Osteocyte (in vitro differentiated cells): ENCODE data around the gene SAYSD1. TPM values are rescaled to one million over a fixed set of nuclear protein-coding genes. Genes with fewer than 3 reads are reported as not detected.

Experiments
- DNase-seq: peaks from one replicate; pipeline ENCODE4 v3.0.0; 2021; ENCODE audit warnings: mixed read lengths; ENCODE audit not compliant: unreplicated experiment; ENCODE audit errors: extremely low spot score
- H3K27ac Mint-ChIP-seq: one replicate; pipeline ENCODE4 v1.8.0; 2021; ENCODE audit warnings: mild to moderate bottlenecking, mixed read lengths; ENCODE audit not compliant: unreplicated experiment
- H3K27me3 Mint-ChIP-seq: one replicate; pipeline ENCODE4 v1.8.0; 2021; ENCODE audit warnings: mixed read lengths; ENCODE audit not compliant: unreplicated experiment
- H3K36me3 Mint-ChIP-seq: one replicate; pipeline ENCODE4 v1.8.0; 2021; ENCODE audit warnings: mixed read lengths; ENCODE audit not compliant: unreplicated experiment
- H3K4me1 Mint-ChIP-seq: one replicate; pipeline ENCODE4 v1.8.0; 2021; ENCODE audit warnings: mixed read lengths; ENCODE audit not compliant: unreplicated experiment
- H3K4me3 Mint-ChIP-seq: one replicate; pipeline ENCODE4 v1.8.0; 2021; ENCODE audit warnings: mild to moderate bottlenecking, moderate library complexity, mixed read lengths; ENCODE audit not compliant: unreplicated experiment
- H3K9me3 Mint-ChIP-seq: one replicate; pipeline ENCODE4 v1.8.0; 2021; ENCODE audit warnings: mixed read lengths; ENCODE audit not compliant: unreplicated experiment
- total RNA-seq: library from RNA; stranded (reverse); gene quantifications from 2 replicates; pipeline ENCODE4 v1.2.1, GENCODE V29; 2021
- TF ChIP-seq, protein P1 (sequence below): fragments of 200-600 bp; sonication (generic); IDR thresholded peaks from 2 replicates; pipeline ENCODE4 v1.5.0; 2021; ENCODE audit warnings: antibody characterized with exemption, mild to moderate bottlenecking, moderate library complexity

SAYSD1 gene
- total RNA-seq, 1 donor from 2014 or later, result 17.6 TPM

DNA sequence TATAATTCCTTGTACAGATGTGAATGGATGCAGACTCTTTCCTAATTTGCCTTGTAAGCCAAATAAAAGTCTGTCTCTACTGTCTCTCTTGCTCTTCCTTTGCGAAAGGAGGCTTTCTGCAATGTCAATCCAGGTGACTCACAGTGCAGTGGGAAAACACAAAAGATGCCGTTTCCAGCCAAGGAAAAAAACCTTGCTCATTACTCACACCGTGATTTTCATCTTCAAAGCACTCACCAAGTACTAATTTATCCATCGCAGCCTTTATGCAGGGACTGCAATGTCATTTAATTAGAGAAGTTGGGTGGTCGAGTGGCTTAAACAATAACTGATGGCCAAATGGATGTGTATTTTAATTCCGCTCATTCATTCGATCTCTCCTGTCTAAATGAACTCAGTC, 23.8 kb downstream of the SAYSD1 start:
- TF ChIP-seq, protein P1, sequence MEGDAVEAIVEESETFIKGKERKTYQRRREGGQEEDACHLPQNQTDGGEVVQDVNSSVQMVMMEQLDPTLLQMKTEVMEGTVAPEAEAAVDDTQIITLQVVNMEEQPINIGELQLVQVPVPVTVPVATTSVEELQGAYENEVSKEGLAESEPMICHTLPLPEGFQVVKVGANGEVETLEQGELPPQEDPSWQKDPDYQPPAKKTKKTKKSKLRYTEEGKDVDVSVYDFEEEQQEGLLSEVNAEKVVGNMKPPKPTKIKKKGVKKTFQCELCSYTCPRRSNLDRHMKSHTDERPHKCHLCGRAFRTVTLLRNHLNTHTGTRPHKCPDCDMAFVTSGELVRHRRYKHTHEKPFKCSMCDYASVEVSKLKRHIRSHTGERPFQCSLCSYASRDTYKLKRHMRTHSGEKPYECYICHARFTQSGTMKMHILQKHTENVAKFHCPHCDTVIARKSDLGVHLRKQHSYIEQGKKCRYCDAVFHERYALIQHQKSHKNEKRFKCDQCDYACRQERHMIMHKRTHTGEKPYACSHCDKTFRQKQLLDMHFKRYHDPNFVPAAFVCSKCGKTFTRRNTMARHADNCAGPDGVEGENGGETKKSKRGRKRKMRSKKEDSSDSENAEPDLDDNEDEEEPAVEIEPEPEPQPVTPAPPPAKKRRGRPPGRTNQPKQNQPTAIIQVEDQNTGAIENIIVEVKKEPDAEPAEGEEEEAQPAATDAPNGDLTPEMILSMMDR, result no peak
- Mint-ChIP-seq H3K9me3 (no peaks in the 10 kb centered on the region), H3K4me3 (no peak overlapping the region), H3K27ac (no peak overlapping the region), H3K27me3 (peaks cover 33% of the 10 kb centered on the region), H3K36me3 (no peaks in the 10 kb centered on the region), H3K4me1 (no peaks in the 10 kb centered on the region)
- no peak for DNase-seq

GRCh38 chr6:39090036-39090435, 24.9 kb downstream of the SAYSD1 start:
- Mint-ChIP-seq H3K27ac (no peak overlapping the region), H3K4me3 (no peak overlapping the region), H3K4me1 (no peaks in the 10 kb centered on the region), H3K27me3 (peaks cover 33% of the 10 kb centered on the region), H3K9me3 (no peaks in the 10 kb centered on the region), H3K36me3 (no peaks in the 10 kb centered on the region)
- no peak for DNase-seq
- TF ChIP-seq, protein P1, result no peak

- no peak overlapping the region for H3K4me3 Mint-ChIP-seq
- no peak for DNase-seq
- no peaks in the 10 kb centered on the region for H3K9me3 Mint-ChIP-seq
- TF ChIP-seq, protein P1, result peak; percentile 54
- no peak overlapping the region for H3K27ac Mint-ChIP-seq
- no peaks in the 10 kb centered on the region for H3K36me3 Mint-ChIP-seq
- H3K4me1 Mint-ChIP-seq, result no peaks in the 10 kb centered on the region
- H3K27me3 Mint-ChIP-seq, result peaks cover 33% of the 10 kb centered on the region
Observed at GRCh38 chr6:39088331-39088730, 26.7 kb downstream of the SAYSD1 start.

DNA sequence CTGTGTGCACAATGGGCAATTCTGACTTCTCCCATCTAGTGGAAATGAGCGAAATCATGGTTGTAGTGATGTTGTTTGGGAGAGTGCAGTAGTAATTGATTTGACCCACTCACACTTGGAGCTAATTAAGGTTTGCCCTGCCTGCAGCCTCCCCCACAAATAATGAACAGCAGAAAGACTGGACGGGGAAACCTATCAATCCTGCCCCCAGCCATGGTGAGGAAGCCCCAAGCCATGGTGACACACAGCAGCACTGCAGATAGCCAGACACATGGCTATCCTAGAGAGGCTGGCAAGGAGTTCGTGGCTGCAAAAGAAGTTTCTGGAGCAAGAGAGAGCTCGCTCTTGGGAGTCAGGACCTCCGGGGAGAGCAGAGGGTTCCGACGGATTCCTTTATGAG, 27.8 kb downstream of the SAYSD1 start:
- TF ChIP-seq, protein P1, result no peak

GRCh38 chr6:39086711-39087110, 28.3 kb downstream of the SAYSD1 start:
- H3K27ac Mint-ChIP-seq, result no peak overlapping the region
- peaks cover 22% of the 10 kb centered on the region for H3K27me3 Mint-ChIP-seq
- no peak overlapping the region for H3K4me3 Mint-ChIP-seq
- H3K36me3 Mint-ChIP-seq, result no peaks in the 10 kb centered on the region
- TF ChIP-seq, protein P1, result no peak
- DNase-seq, result no peak
- H3K9me3 Mint-ChIP-seq, result no peaks in the 10 kb centered on the region
- H3K4me1 Mint-ChIP-seq, result no peaks in the 10 kb centered on the region

More for the DNA sequence above, 27.8 kb downstream of the SAYSD1 start:
- DNase-seq, result no peak
- Mint-ChIP-seq H3K4me1 (no peaks in the 10 kb centered on the region), H3K9me3 (no peaks in the 10 kb centered on the region), H3K4me3 (no peak overlapping the region), H3K27me3 (peaks cover 26% of the 10 kb centered on the region), H3K27ac (no peak overlapping the region), H3K36me3 (no peaks in the 10 kb centered on the region)
